ENCODE results near the gene DLL1.
"Not testable (repeated sequence)": the region's sequence is repeated elsewhere in the genome, so short reads cannot be mapped to it uniquely, and the experiment has no call there.

Gene DLL1

GRCh38 chr6:170290296-170291128 is at the start of gene DLL1:
TSS of gene DLL1 (minus strand) at chr6:170291078. CDS start at chr6:170290139, 939 bp downstream.
- DNase-seq, result no peak

- not testable (repeated sequence) for DNase-seq
These were observed 44.3 kb upstream of the DLL1 start for GRCh38 chr6:170335199-170335598.

GRCh38 chr6:170329321-170329720 is 38.4 kb upstream of the DLL1 start:
- no peak for DNase-seq

GRCh38 chr6:170317718-170318117 is 26.8 kb upstream of the DLL1 start:
- no peak for DNase-seq

- DNase-seq, result no peak
These were observed 26.2 kb upstream of the DLL1 start for GRCh38 chr6:170317076-170317475.

GRCh38 chr6:170316071-170316470 is 25.2 kb upstream of the DLL1 start:
- DNase-seq, result no peak

GRCh38 chr6:170314983-170315382 is 24.1 kb upstream of the DLL1 start:
- DNase-seq, result no peak

- no peak for DNase-seq
These were observed 22.9 kb upstream of the DLL1 start for GRCh38 chr6:170313716-170314295.

GRCh38 chr6:170312876-170313275 is 22.0 kb upstream of the DLL1 start:
- no peak for DNase-seq

- DNase-seq, result no peak
These were observed 20.8 kb upstream of the DLL1 start for GRCh38 chr6:170311696-170312095.

- DNase-seq, result no peak
These were observed 17.9 kb upstream of the DLL1 start for GRCh38 chr6:170308761-170309160.

GRCh38 chr6:170307080-170307545 is 16.2 kb upstream of the DLL1 start:
- DNase-seq, result no peak

- peak; percentile 87 for DNase-seq
These were observed 15.6 kb upstream of the DLL1 start, which contains the start of gene FAM120B for GRCh38 chr6:170306324-170307079. TSS of gene FAM120B (plus strand) at chr6:170306758. CDS start at chr6:170317391, 10,633 bp downstream.

GRCh38 chr6:170305805-170306323 is 15.0 kb upstream of the DLL1 start:
- no peak for DNase-seq

GRCh38 chr6:170301184-170301583 is 10.3 kb upstream of the DLL1 start:
- DNase-seq, result no peak

GRCh38 chr6:170298688-170299087 is 7.8 kb upstream of the DLL1 start:
- no peak for DNase-seq

GRCh38 chr6:170297576-170298330 is 6.9 kb upstream of the DLL1 start:
- DNase-seq, result no peak

GRCh38 chr6:170296746-170297575 is 6.1 kb upstream of the DLL1 start:
- DNase-seq, result no peak

- no peak for DNase-seq
These were observed 5.5 kb upstream of the DLL1 start for GRCh38 chr6:170296423-170296745.

GRCh38 chr6:170295510-170296422 is 4.9 kb upstream of the DLL1 start:
- no peak for DNase-seq

All from amniotic stem cell (primary cell).